Dermis lymphatic vessel endothelial cell (primary cell): ENCODE measurements around the gene ARID1A. TPM values are rescaled to one million over a fixed set of nuclear protein-coding genes. Genes with fewer than 3 reads are reported as not detected.

ENCODE experiments used
- total RNA-seq: library from RNA; depleted of rRNA; stranded (reverse); fragments of >200 nt; gene quantifications from 2 replicates; pipeline ENCODE4 v1.2.1, GENCODE V29; 2014

ARID1A gene
- total RNA-seq = 8.7 and 12.0 TPM in 2 replicates

DNA sequence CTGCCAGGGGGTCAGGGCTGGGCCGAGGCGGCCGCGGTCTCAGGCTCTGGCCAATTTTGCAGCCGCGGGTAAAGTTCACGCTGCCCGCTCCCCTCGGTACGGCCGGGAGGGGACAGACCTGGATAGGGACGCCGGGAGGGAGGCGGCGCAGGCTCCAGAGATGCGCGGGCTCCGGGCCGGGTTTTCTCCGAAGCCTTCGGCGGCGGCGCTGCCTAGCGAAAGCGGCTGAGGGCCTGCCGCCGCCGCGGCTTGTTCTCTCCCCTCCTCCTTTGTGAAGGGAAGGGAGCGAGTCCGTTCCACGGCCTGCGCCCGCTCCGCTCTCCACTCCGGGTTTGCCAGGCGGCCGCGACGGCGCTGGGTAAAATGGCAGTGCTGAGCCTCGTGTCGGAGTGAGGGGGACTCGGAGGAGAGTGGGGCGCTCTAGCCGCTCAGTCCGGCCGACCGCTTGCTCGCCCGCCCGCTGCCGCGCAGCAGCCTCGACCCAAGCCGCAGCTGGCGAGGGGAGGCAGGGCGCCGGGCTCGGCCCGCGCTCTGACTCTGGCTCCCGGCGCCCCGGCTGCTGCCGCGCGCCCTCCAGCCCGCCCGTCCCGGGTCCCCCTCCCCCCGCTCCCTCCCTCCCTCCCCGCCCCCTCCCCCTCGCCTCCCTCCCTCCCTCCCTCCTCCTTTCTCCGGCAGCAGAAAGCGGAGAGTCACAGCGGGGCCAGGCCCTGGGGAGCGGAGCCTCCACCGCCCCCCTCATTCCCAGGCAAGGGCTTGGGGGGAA lies at the start of gene ARID1A:
TSS of gene ARID1A (plus strand) at position 660 of the 763 bp plus-strand sequence. CDS start 389 bp downstream, outside the sequence.

DNA sequence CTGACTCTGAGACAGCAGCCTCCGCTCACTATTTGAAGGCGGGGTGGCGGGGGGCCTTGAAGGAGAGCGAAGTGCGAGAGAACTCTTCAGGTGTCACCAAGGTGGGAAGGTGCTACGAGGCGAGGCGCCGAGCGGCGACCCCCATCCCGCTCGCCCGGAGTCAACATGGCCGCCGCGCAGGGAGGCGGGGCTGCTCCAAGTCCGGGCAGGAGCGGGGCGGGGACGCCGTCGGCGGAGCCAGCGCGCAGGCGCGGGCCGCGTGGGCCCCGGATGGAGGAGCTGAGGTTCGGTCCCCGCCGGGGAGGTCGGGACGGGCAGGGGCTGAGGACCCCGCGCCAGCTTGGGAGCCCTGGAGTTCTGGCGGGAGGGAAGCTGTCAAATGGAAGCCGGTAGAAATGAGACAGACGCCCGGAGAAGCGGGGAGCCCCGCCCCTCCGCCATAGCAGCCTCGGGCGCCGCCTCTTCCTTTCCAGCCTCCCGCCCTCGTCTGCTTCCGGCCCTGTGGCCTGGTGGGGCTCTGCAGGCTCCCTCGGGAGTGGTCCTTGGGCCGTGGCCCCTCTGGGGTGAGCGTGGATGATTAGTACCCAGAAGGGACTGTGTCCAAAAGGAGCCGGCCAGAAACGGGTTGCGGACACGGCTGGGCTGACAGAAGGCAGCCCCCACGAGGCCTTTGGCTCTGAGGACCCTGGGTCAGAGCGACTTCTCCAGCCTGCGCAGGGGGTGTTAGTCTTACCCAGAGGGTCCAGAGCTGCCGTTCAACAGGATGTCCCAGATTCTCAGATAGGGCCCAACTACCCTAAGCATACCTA lies 92.1 kb downstream of the ARID1A start, which contains the start of gene PIGV:
TSS of gene PIGV (plus strand) at position 245 of the 809 bp plus-strand sequence. CDS start 2,866 bp downstream, outside the sequence.

DNA sequence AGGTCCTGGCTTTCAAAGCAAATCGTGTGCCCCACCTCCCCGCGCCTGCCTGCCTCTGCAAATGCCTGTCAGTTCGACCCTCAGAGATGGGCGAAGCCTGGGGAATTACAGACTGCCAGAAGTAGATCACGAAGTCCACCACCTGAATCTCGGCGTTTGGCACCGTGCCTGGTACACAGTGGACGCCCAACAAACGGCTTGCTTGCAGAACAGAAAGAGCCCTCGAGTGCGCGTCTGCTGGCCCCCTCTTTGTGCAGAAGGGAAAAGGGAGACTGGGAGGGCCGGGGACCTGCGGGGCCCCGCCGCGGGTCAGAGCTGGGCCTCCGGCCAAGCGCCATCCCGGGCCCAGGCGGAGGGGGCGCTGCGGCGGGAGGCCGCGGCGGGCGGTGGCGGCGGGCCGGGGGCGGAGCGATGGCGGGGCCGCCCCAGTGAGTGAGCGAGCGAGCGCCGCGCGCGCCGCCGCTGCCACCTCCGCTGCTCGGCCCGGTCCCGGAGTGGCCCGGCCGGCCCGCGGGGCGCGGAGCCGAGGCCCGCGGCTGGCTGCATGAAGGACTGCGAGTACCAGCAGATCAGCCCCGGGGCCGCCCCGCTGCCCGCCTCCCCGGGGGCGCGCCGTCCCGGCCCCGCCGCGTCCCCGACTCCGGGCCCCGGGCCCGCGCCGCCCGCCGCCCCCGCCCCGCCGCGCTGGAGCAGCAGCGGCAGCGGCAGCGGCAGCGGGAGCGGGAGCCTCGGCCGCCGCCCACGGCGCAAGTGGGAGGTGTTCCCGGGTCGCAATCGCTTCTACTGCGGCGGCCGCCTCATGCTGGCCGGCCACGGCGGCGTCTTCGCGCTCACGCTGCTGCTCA lies 130.7 kb downstream of the ARID1A start, which contains the start of gene ZDHHC18:
TSS of gene ZDHHC18 (plus strand) at position 428 of the 845 bp plus-strand sequence. CDS start at position 545, 117 bp downstream.

Other genes with a start within 250 kb of the ARID1A start
- 87.6 and 147 TPM in 2 replicates for gene HMGN2, start 223.6 kb upstream of the ARID1A start, total RNA-seq
- 13.5 and 15.0 TPM in 2 replicates for gene RPS6KA1, start 166.3 kb upstream of the ARID1A start, total RNA-seq
- gene PIGV, start 91.9 kb downstream of the ARID1A start, total RNA-seq = 7.2 and 8.3 TPM in 2 replicates
- 3.7 and 4.5 TPM in 2 replicates for gene ZDHHC18, start 130.7 kb downstream of the ARID1A start, total RNA-seq
- 0.09 and 0.11 TPM in 2 replicates for gene SFN, start 167.1 kb downstream of the ARID1A start, total RNA-seq
- 8.1 and 9.0 TPM in 2 replicates for gene GPN2, start 194.3 kb downstream of the ARID1A start, total RNA-seq
- 10.1 and 11.3 TPM in 2 replicates for gene GPATCH3, start 204.5 kb downstream of the ARID1A start, total RNA-seq
- not detected in 2 replicates for gene NR0B2, start 218.0 kb downstream of the ARID1A start, total RNA-seq
- gene NUDC, start 225.7 kb downstream of the ARID1A start, total RNA-seq = 14.6 and 15.1 TPM in 2 replicates